HG03066 (cell line): ENCODE results near the gene TSHR.
A peak's percentile ranks its signal among the peaks of the same experiment; 100 is the strongest.

Experiments
- ATAC-seq: cut with Tn5 transposase; IDR thresholded peaks from one replicate; pipeline ENCODE4 v1.9.1; 2021; ENCODE audit warnings: low read depth; ENCODE audit not compliant: unreplicated experiment

Gene TSHR

DNA sequence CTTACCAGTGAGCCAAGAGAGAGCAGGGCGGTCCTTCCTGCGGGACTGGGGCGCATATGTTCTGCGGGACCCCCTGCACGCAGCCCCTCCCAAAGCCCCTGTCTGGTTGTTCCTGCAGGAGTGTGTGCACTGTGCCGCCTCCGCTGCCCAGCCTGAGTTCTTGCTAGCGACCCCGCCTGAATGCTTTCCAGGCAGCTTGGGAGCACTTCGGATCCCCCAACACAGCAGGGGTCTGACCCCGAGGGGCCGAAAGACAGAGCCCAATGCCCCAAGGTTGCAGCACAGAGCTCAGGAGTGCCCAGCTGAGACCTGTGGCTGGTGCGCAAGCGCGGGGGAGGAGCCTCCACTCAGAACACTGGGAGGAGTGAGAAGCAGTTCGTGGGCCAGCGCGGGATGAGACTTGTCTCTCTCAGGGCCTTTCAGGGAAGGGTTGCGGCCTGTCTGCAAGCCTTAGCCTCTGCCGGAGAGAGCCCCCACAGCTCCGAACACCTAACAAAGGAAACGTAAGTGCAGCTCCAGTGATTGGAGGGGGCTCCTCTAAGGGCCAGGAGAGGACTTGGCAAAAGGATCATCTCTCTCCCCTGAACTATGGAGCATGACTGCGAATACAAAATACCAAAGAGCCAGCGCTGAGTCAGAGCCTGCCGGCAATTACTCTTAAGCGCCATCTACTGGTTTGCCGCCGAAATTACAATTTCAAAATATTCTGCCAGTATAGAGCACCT is 214.8 kb downstream of the TSHR start:
- ATAC-seq, result peak; percentile 93

DNA sequence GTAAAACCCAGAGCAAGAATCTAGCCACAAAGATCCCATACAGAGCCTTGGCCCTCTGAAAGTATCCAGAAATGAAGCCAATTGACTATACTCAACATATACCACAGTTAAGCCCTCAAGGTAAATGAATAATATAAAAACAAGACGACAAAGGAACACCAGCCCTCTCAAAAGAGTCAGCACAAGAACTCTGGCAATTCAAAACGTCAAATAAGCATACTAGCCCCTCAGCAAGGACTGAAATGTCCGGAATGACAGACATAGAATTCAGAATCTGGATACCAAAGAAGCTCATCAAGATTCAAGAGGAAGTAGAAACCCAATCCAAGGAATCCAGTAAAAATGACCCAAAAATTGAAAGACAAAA is 215.4 kb downstream of the TSHR start:
- ATAC-seq, result no peak

DNA sequence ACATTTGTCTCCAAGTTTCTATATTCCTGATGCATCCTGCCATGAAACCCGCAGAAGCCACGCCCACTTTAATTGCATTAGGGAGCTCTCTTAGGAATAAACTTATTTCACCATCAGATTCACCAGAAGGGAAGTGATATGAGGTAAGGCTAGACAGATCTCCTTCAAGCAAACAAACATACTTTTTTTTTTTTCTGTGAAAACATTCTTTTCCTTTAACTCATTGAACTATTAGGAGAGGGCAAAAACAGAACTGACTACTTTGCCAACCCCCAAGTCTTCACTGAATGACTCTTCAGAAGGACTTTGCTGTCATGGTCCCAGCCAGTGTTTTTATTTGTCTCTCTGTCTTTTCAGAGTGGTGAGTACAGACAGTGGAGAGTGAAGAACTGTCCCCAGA is 216.9 kb downstream of the TSHR start:
- peak; percentile 13 for ATAC-seq

DNA sequence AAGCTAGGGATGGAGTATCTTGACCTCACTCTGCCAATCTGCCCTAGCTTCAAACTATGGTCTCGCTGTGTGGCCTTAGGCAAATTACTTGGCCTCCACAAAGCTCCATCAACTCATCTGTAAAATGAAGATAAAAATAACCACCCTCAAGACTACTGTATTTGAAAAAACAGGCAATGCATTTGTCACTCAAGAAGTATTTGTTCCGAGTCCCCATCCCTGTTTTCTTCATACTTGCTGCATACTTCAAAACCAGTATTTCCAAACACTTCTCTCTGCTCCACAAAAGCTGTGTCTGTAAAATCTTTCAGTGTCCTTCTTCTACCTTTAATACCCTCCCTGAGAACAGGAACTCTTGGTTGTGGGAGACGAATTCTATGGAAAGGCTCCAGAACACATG is 217.5 kb downstream of the TSHR start:
- peak; percentile 28 for ATAC-seq

DNA sequence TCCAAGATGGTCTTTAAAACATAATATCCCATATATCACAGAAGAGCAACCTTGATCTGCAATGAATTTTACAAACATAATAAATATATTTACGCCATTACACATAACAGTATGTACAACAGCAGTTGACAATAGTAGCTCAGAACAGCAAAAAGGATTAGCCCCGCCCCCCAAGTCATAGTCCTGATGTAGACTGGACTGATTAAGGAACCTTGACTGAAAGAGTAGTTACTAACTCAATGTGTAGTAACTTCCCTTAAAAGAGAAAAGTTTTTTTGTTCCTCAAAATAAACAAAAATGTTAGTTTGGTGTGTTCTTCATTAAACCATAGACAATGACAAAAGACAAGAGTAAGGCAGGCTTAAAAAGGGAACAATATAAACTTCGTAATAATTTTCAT is 220.8 kb downstream of the TSHR start:
- no peak for ATAC-seq

DNA sequence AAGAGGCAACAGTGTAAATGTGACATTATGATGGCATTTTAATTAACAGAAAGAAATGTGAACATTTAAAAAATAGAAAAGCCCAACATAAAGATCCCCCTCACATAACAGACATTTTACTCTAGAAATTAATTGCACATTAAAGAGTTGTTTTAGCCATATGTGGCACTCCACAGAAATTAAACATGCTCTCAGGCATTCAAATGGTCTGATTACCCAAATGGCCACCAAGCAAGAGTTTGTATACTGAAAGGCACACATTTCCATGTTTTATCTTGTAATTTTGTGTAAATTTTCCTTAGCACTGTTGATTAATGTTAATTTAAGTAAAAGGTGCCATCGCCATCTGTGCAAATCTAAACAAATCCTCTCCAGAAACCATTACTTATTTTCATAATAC is 221.8 kb downstream of the TSHR start:
- ATAC-seq, result no peak

DNA sequence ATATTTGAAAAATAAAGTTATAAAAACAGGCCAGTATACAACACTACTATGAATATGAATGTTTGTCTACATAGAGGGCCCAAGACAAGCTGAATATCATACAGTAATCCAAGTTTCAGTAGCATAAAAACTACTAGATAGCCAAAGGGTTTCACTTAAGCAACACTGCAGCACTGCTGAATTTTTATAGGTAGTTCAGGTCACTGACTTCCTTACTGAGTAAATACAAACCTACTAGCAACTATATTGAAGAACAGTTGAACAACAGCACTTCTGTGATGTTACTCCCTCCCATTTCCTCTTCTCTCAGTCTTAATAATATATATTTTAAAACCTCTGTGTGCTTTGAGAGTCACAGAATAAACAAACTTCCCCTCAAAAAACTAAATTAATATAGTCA is 222.6 kb downstream of the TSHR start:
- peak; percentile 49 for ATAC-seq

DNA sequence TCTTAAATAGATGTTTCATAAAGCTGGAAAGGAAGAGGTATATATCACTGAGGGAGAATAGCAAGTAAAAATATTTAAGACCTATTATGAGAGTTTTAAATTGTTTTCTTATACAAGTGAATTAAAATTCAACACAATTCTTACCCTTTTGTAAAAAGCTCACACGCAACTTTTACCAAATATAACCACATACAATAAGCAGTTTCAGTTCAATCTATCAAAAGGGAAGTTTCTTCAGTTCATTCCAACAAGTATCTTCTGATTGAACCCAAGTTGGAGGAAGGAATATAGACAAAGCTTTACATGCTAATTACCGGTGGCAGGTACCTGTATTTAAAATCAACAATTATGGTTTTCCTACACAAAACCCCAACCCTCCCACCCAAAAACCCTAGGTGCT is 224.2 kb downstream of the TSHR start:
- no peak for ATAC-seq

DNA sequence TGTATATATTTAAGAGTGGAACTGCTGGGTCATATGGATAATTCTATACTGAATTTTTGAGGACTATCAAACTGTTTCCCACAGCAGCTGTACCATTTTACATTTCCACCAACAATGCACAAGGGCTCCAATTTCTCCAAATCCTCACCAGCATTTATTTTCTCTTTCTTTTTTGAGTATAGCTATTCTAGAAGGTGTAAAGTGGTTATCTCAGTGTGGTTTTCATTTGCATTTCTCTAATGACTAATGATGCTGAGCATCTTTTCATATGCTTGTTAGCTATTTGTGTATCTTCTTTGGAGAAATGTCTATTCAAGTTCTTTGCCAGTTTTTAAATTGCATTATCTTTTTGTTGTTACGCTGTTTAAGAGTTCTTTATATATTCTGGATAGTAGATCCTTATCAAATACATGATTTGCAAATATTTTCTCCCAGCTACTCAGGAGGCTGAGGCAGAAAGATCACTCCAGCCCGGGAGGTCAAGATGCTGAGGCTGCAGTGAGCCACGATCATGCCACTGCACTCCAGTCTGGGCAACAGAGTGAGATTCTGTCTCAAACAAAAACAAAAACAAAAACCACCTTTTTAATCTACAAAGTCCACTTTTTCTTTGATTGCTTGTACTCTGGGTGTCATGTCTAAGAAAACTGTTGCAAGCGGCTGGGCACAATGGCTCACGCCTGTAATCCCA is 232.6 kb downstream of the TSHR start:
- ATAC-seq, result peak; percentile 85

DNA sequence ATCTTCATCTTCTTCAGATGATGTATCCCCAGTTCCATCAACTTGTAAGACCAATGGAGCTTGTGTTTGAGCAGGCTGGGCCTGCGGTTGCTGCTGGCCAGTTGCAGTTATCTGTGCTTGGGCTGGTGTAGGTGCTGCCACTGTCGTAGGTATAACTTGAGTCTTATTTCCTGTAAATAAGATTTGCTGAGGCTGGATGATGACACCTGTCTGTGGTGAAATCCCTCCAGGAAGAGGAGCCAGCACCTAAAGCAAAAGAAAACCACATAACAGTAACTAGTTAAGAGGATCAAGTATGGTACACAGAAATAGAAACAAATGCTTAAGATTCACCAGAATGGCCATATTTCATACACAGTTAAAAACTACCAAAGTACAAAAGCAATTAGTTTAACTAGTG is 237.2 kb downstream of the TSHR start:
- no peak for ATAC-seq

DNA sequence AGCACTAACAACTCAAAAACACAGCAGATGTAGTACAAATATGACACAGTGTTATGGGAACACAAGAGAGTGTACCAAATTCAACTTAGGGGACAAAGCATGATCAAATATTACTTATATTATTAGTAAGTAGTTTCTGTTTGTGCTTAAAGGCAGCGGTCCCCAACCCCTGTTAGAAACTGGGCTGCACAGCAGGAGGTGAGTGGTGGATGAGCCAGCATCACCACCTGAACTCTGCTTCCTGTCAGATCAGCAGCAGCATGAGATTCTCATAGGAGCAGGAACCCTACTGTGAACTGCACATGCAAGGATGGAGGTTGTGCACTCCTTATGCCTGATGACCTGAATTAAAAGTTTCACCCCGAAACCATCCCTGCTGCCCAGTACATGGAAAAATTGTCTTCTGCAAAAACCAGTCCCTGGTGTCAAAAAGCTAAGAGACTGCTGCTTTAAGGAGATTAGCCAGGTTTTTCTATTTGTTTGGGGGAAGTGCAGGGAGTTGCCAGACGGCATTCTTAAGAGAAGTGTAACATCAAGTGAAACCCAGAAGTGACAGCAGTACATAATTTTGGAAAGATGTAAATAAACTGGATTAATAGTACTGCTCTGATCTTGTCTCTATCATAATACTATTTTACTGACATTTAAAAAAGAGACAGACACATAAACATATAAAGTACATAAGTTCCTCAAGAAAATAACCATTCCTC is 238.7 kb downstream of the TSHR start:
- ATAC-seq, result no peak
